ENCODE data around the gene TRDMT1. TPM values are rescaled to one million over a fixed set of nuclear protein-coding genes. Genes with fewer than 3 reads are reported as not detected.

TRDMT1 gene
- total RNA-seq, 4 donors from 2014 or later: 4.9 to 13.7 (median 6.2) TPM

Small RNAs within 50 kb of the gene (small RNA-seq; reads per million reads assigned to genes)
- gene AC067747.1: not detected

Other genes with a start within 250 kb of the TRDMT1 start
- gene CUBN, start 71.9 kb downstream of the TRDMT1 start, total RNA-seq: 1 to 10 TPM; 1.6 to 4.5 (median 2.2) TPM
- 1,000 to 10,000 TPM; 3,307 to 6,426 (median 5,180) TPM for gene VIM, start 26.6 kb upstream of the TRDMT1 start, total RNA-seq